SK-N-MC (cell line): ENCODE measurements around the gene LOXL1.

Source experiments
- EZH2 ChIP-seq: fragments of 200-600 bp; sonication (generic); IDR thresholded peaks from one replicate; pipeline ENCODE4 v1.6.1; 2017; ENCODE audit warnings: antibody characterized with exemption
- FOXP2 ChIP-seq: optimal IDR thresholded peaks from 2 replicates; pipeline ENCODE3; 2011; ENCODE audit warnings: mild to moderate bottlenecking, moderate library complexity; ENCODE audit not compliant: insufficient read depth; ENCODE audit errors: extremely low read length, control extremely low read depth
- POLR2AphosphoS5 ChIP-seq: IDR thresholded peaks from 2 replicates; pipeline ENCODE4 v1.6.1; 2012; ENCODE audit warnings: mild to moderate bottlenecking, low read depth, low read length, borderline replicate concordance

DNA sequence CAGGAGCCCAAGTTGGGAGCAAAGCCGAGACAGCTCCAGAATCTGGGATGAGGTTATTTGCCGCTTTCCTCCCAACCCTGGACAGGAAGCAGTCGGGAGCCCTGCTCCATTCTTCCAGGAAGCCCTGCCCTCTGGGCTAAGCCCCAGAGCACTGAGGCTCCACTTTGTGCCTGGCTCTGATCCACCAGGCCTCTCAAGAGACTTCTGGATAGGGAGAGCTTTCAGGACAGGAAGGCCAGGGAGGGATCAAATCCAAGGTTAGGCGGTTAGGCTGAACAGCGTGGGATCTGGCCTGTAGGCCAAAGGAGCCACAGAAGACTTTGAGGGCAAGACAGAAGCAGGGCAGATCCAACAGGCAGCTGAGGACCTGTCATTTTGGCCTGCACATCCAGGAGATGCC, 65.0 kb downstream of the LOXL1 start:
- TF ChIP-seq POLR2AphosphoS5 (no peak), FOXP2 (no peak), EZH2 (no peak)
